DOHH2 (cell line): ENCODE measurements around the gene ADARB1.

ENCODE experiments used
- CTCF ChIP-seq: fragments of 200-600 bp; sonication (generic); IDR thresholded peaks from one replicate; pipeline ENCODE4 v1.5.1; 2014; ENCODE audit warnings: antibody characterized with exemption, mild to moderate bottlenecking, low read depth, low read length; ENCODE audit not compliant: poor library complexity, severe bottlenecking
- EZH2phosphoT487 ChIP-seq: fragments of 200-600 bp; sonication (generic); IDR thresholded peaks from 2 replicates; pipeline ENCODE4 v1.6.1; 2017; ENCODE audit warnings: borderline replicate concordance, mild to moderate bottlenecking, antibody characterized with exemption, low read length, moderate library complexity, mixed read lengths

- no peak for TF ChIP-seq CTCF
- TF ChIP-seq EZH2phosphoT487 = no peak
These were observed 134.2 kb downstream of the ADARB1 start for GRCh38 chr21:45208627-45208951.
